Measurements from ENCODE around the gene GGTLC2. TPM values are rescaled to one million over a fixed set of nuclear protein-coding genes. Genes with fewer than 3 reads are reported as not detected.

GGTLC2 gene
- total RNA-seq, 1 experiment from 2014 or later: not detected

DNA sequence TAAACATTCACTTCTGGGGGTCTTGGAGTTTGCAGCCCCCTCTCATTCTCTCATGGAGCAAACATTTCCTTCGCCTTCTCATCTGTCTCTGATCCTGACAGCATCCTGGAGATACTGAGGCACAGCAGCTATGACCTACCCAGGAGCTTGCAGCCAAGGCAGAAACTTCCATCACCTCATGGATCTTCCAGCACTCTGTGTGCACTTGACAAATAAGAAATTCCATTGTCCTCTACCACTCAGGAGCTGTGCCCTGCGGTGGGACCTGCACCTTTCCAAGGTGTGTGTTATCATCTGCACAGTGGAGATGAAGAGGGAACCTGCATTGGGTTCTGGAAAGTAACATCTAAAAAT, 49.1 kb downstream of the GGTLC2 start:
- no peaks in the 10 kb centered on the region for H3K9me2 ChIP-seq (replicated peaks; ENCODE audit: low read length)
- peak overlapping the region; percentile 37; the same call in 1 of the 2 replicates for H3K9ac ChIP-seq (ENCODE audit: low read length)
- ChIA-PET POLR2A (ENCODE audit: unreplicated experiment) (no interaction called here), CTCF (no interaction called here)
- DNase-seq (peak; percentile 15), ATAC-seq (peak; percentile 42)
- H3K9me3 ChIP-seq (ENCODE audit: low read length): no peaks in the 10 kb centered on the region
- no peak overlapping the region for H2AFZ ChIP-seq (ENCODE audit: low read length)
- H3K36me3 ChIP-seq (ENCODE audit: low read depth, low read length): no peaks in the 10 kb centered on the region
- BruUV-seq (replicated peaks): no TSS peak
- H4K20me1 ChIP-seq (ENCODE audit: low read length): no peaks in the 10 kb centered on the region
- intact Hi-C loops (cut with micrococcal nuclease): no loop called here
- no peaks in the 10 kb centered on the region for H3K27me3 ChIP-seq (ENCODE audit: low read length)
- no peaks in the 10 kb centered on the region for H3K79me2 ChIP-seq (ENCODE audit: low read length)
- no peak overlapping the region; the same call in 1 of the 2 replicates for H3K4me3 ChIP-seq (ENCODE audit: low read length)
- peak overlapping the region; percentile 82 for H3K27ac ChIP-seq (ENCODE audit: low read length)
- no peaks in the 10 kb centered on the region for H3F3A ChIP-seq (ENCODE audit: low read length, unreplicated experiment)
- peaks cover 27% of the 10 kb centered on the region for H3K4me1 ChIP-seq (ENCODE audit: insufficient read depth, low read length)
- H3K4me2 ChIP-seq (ENCODE audit: low read length): peak overlapping the region; percentile 63
- no peak for TF ChIP-seq EZH2 (IDR thresholded peaks at IDR 0.05; ENCODE audit: low read length, unreplicated experiment)

GRCh38 chr22:22694106-22694505, 49.7 kb downstream of the GGTLC2 start:
- ChIA-PET CTCF (no interaction called here), POLR2A (ENCODE audit: unreplicated experiment) (no interaction called here)
- H3K79me2 ChIP-seq (ENCODE audit: low read length): no peaks in the 10 kb centered on the region
- H3K4me3 ChIP-seq (ENCODE audit: low read length): no peak overlapping the region
- ATAC-seq (no peak), DNase-seq (no peak)
- H3K9ac ChIP-seq (ENCODE audit: low read length): peak overlapping the region; percentile 37; the same call in 1 of the 2 replicates
- no peaks in the 10 kb centered on the region for H3F3A ChIP-seq (ENCODE audit: low read length, unreplicated experiment)
- no peak overlapping the region for H2AFZ ChIP-seq (ENCODE audit: low read length)
- BruUV-seq (replicated peaks): no TSS peak
- no peaks in the 10 kb centered on the region for H3K36me3 ChIP-seq (ENCODE audit: low read depth, low read length)
- TF ChIP-seq EZH2 (IDR thresholded peaks at IDR 0.05; ENCODE audit: low read length, unreplicated experiment) (no peak), EZH2phosphoT487 (IDR thresholded peaks at IDR 0.05; ENCODE audit: borderline replicate concordance, low read length) (no peak)
- TF ChIP-seq, protein P1, sequence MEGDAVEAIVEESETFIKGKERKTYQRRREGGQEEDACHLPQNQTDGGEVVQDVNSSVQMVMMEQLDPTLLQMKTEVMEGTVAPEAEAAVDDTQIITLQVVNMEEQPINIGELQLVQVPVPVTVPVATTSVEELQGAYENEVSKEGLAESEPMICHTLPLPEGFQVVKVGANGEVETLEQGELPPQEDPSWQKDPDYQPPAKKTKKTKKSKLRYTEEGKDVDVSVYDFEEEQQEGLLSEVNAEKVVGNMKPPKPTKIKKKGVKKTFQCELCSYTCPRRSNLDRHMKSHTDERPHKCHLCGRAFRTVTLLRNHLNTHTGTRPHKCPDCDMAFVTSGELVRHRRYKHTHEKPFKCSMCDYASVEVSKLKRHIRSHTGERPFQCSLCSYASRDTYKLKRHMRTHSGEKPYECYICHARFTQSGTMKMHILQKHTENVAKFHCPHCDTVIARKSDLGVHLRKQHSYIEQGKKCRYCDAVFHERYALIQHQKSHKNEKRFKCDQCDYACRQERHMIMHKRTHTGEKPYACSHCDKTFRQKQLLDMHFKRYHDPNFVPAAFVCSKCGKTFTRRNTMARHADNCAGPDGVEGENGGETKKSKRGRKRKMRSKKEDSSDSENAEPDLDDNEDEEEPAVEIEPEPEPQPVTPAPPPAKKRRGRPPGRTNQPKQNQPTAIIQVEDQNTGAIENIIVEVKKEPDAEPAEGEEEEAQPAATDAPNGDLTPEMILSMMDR (conservative IDR thresholded peaks at IDR 0.05; ENCODE audit: low read depth, low read length): no peak
- H3K27ac ChIP-seq (ENCODE audit: low read length): peak overlapping the region; percentile 82
- intact Hi-C loops (cut with micrococcal nuclease): no loop called here
- no peaks in the 10 kb centered on the region for H4K20me1 ChIP-seq (ENCODE audit: low read length)
- no peaks in the 10 kb centered on the region for H3K9me2 ChIP-seq (replicated peaks; ENCODE audit: low read length)
- H3K4me2 ChIP-seq (ENCODE audit: low read length): 0 out of 2 replicates have a peak overlapping the region, but pooled peaks have one; percentile 63
- H3K4me1 ChIP-seq (ENCODE audit: insufficient read depth, low read length): peaks cover 27% of the 10 kb centered on the region
- no peaks in the 10 kb centered on the region for H3K9me3 ChIP-seq (ENCODE audit: low read length)
- no peaks in the 10 kb centered on the region for H3K27me3 ChIP-seq (ENCODE audit: low read length)

GRCh38 chr22:22696104-22696503, 51.7 kb downstream of the GGTLC2 start:
- intact Hi-C loops (cut with micrococcal nuclease): no loop called here
- CTCF ChIA-PET: no interaction called here
- Histone ChIP-seq H3F3A (ENCODE audit: low read length, unreplicated experiment) (no peaks in the 10 kb centered on the region), H3K27ac (ENCODE audit: low read length) (no peak overlapping the region), H3K4me1 (ENCODE audit: insufficient read depth, low read length) (peaks cover 27% of the 10 kb centered on the region), H3K79me2 (ENCODE audit: low read length) (no peaks in the 10 kb centered on the region), H3K36me3 (ENCODE audit: low read depth, low read length) (no peaks in the 10 kb centered on the region), H3K4me3 (ENCODE audit: low read length) (no peak overlapping the region), H3K9me2 (replicated peaks; ENCODE audit: low read length) (no peaks in the 10 kb centered on the region), H2AFZ (ENCODE audit: low read length) (no peak overlapping the region), H4K20me1 (ENCODE audit: low read length) (no peaks in the 10 kb centered on the region), H3K27me3 (ENCODE audit: low read length) (no peaks in the 10 kb centered on the region), H3K9ac (ENCODE audit: low read length) (no peak overlapping the region), H3K4me2 (ENCODE audit: low read length) (no peak overlapping the region), H3K9me3 (ENCODE audit: low read length) (no peaks in the 10 kb centered on the region)
- ATAC-seq (no peak), DNase-seq (no peak)
- TF ChIP-seq, protein P1 (conservative IDR thresholded peaks at IDR 0.05; ENCODE audit: low read depth, low read length): no peak
- TF ChIP-seq EZH2phosphoT487 (IDR thresholded peaks at IDR 0.05; ENCODE audit: borderline replicate concordance, low read length): no peak
- TF ChIP-seq EZH2 (IDR thresholded peaks at IDR 0.05; ENCODE audit: low read length, unreplicated experiment): no peak
- BruUV-seq (replicated peaks): no TSS peak
- POLR2A ChIA-PET (ENCODE audit: unreplicated experiment): no interaction called here

Other genes starting within 250 kb of the GGTLC2 start
- 0.66 and 1.7 TPM in 2 replicates for gene ZNF280B, start 135.9 kb upstream of the GGTLC2 start, total RNA-seq (2014; rRNA removed)
- gene ZNF280A, start 124.3 kb upstream of the GGTLC2 start, total RNA-seq (2014; rRNA removed): not detected in 2 replicates
- gene PRAME, start 85.3 kb upstream of the GGTLC2 start, total RNA-seq (2014; rRNA removed): 17.1 and 21.4 TPM in 2 replicates
- gene IGLL5, start 243.2 kb downstream of the GGTLC2 start, total RNA-seq (2014; rRNA removed): not detected in 2 replicates